GM12874 (cell line): ENCODE data around the gene HOXB7.

Experiments
- CTCF ChIP-seq: IDR thresholded peaks from 2 replicates; pipeline ENCODE4 v1.5.1; 2011; ENCODE audit warnings: low read depth, mild to moderate bottlenecking, control low read depth, low read length, moderate library complexity; ENCODE audit not compliant: insufficient read depth

Gene HOXB7

DNA sequence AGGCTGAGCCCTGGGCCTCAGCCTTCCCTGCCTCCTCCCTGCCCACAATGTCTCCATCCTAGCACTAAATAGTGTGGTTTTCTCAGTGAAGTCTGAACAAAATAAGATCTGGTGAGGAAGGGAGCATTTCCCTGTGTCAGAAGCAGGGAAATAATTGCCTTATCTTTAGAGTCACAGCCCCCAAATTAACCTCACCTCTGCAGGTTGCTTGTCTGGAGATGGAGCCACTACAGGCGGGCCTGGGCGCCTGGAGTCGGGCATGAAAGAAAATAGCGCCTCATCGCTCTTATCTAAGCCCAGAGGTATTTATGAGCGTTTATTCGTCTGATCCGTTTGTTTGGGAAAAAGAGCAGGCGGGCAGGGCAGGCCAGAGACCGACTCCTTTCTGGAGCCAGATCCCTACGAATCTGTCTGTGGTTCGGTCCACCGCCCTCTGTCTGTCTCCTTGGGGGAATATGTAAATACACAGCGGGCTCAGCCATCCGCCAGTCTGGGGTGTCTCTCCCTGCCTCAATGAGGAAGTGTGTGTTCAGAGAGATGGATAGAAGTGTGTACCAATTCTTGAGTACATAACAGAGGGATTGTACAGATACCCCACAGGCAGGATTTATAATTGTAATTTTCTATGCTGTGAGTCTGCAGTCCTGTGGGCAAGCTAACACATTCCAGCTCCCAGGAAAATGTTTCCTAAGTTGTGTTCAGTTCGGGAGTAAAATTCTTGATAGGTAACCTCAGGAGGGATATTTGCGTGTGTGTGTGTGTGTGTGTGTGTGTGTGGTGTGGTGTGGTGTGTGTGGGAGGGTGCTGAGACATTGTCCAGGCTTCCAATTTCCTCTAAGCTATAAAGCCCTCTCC, 10.3 kb downstream of the HOXB7 start:
- no peak for TF ChIP-seq CTCF

DNA sequence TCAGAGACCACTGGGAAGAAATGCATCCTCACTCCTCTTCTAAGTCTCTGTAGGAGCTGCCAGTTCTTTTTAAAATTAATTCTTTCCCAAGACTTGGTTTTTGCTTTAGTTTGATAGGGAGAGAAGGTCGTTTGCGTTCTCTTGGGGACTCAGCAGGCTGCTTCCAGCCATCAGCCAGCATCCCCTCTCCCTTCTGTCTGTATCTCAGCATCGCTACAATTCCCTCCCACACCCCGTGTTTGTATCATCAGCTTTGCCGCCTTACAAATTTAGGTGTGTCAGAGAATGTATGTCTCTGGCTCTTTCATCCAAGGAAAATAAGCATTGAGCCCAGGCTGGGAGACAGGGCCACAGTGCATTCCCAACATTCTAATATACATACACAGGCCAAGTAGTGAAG, 11.5 kb downstream of the HOXB7 start:
- no peak for TF ChIP-seq CTCF

GRCh38 chr17:48598736-48599135, 12.1 kb downstream of the HOXB7 start:
- TF ChIP-seq CTCF: no peak

- TF ChIP-seq CTCF: no peak
Measured at GRCh38 chr17:48597778-48598631, 12.8 kb downstream of the HOXB7 start.

DNA sequence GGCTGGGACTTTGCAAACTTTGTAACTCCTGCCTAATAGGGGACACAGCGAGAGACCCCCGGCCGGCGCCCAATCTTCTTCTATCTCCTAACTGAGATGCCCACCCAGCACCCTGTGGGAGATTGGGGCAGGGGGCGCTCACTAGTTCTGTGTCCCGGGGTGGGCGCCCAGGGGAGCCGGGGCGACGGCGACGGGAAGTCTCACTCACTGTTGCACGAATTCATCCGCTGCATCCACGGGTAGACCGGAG, 13.4 kb downstream of the HOXB7 start:
- no peak for TF ChIP-seq CTCF

- TF ChIP-seq CTCF: no peak
Measured at GRCh38 chr17:48596735-48597527, 13.9 kb downstream of the HOXB7 start.
